Duodenal mucosa (tissue), 2 donors: Measurements from ENCODE around the gene FBLN7.

Source experiments
- H3K27ac ChIP-seq: one replicate; pipeline ENCODE4 v1.7.0; 2013; ENCODE audit warnings: low read depth, low read length
- H3K27me3 ChIP-seq, 2 donors: one replicate each; pipeline ENCODE4 v1.7.0; 2013; ENCODE audit warnings: low read length in 2 of 2, control low read depth in 1 of 2; ENCODE audit not compliant: insufficient read depth in 2 of 2, control insufficient read depth in 1 of 2
- H3K36me3 ChIP-seq, 2 donors: one replicate each; pipeline ENCODE4 v1.7.0; 2013; ENCODE audit warnings: low read length in 2 of 2, control low read depth in 1 of 2; ENCODE audit not compliant: insufficient read depth in 2 of 2, control insufficient read depth in 1 of 2
- H3K4me1 ChIP-seq, 2 donors: one replicate each; pipeline ENCODE4 v1.7.0; 2013; ENCODE audit warnings: low read length in 2 of 2, control low read depth in 1 of 2; ENCODE audit not compliant: insufficient read depth in 2 of 2, control insufficient read depth in 1 of 2
- H3K4me3 ChIP-seq, 2 donors: one replicate each; pipeline ENCODE4 v1.7.0; 2013; ENCODE audit warnings: low read length in 2 of 2, low read depth in 1 of 2
- H3K9ac ChIP-seq, 2 donors: one replicate each; pipeline ENCODE4 v1.7.0; 2013; ENCODE audit warnings: low read length in 2 of 2, low read depth in 1 of 2
- H3K9me3 ChIP-seq, 2 donors: one replicate each; pipeline ENCODE4 v1.7.0; 2013; ENCODE audit warnings: low read length in 2 of 2, control low read depth in 1 of 2; ENCODE audit not compliant: control insufficient read depth in 1 of 2

The FBLN7 gene

GRCh38 chr2:112164876-112165275, 26.7 kb downstream of the FBLN7 start:
- no peak overlapping the region for H3K4me3 ChIP-seq
- H3K27me3 ChIP-seq = no peaks in the 10 kb centered on the region
- H3K27ac ChIP-seq = no peak overlapping the region
- no peaks in the 10 kb centered on the region for H3K4me1 ChIP-seq
- no peaks in the 10 kb centered on the region for H3K36me3 ChIP-seq
- no peaks in the 10 kb centered on the region for H3K9me3 ChIP-seq
- no peak overlapping the region for H3K9ac ChIP-seq

- Histone ChIP-seq H3K27me3 (no peaks in the 10 kb centered on the region), H3K9ac (no peak overlapping the region), H3K9me3 (no peaks in the 10 kb centered on the region), H3K4me1 (no peaks in the 10 kb centered on the region), H3K36me3 (no peaks in the 10 kb centered on the region), H3K27ac (no peak overlapping the region), H3K4me3 (no peak overlapping the region)
Observed at GRCh38 chr2:112165296-112165695, 27.1 kb downstream of the FBLN7 start.

GRCh38 chr2:112166806-112167499, 28.8 kb downstream of the FBLN7 start:
- Histone ChIP-seq H3K4me3 (no peak overlapping the region), H3K9me3 (no peaks in the 10 kb centered on the region), H3K27ac (no peak overlapping the region), H3K27me3 (no peaks in the 10 kb centered on the region), H3K9ac (no peak overlapping the region), H3K4me1 (no peaks in the 10 kb centered on the region), H3K36me3 (no peaks in the 10 kb centered on the region)

GRCh38 chr2:112168422-112169124, 30.4 kb downstream of the FBLN7 start:
- Histone ChIP-seq H3K9ac (no peak overlapping the region), H3K4me1 (no peaks in the 10 kb centered on the region), H3K36me3 (no peaks in the 10 kb centered on the region), H3K27ac (no peak overlapping the region), H3K27me3 (no peaks in the 10 kb centered on the region), H3K4me3 (no peak overlapping the region), H3K9me3 (no peaks in the 10 kb centered on the region)

- Histone ChIP-seq H3K27me3 (no peaks in the 10 kb centered on the region), H3K9ac (no peak overlapping the region), H3K4me3 (no peak overlapping the region), H3K27ac (no peak overlapping the region), H3K9me3 (no peaks in the 10 kb centered on the region), H3K4me1 (no peaks in the 10 kb centered on the region), H3K36me3 (no peaks in the 10 kb centered on the region)
Observed at GRCh38 chr2:112170495-112170894, 32.3 kb downstream of the FBLN7 start.

GRCh38 chr2:112173646-112174319, 35.6 kb downstream of the FBLN7 start:
- no peak overlapping the region for H3K4me3 ChIP-seq
- no peak overlapping the region for H3K9ac ChIP-seq
- no peaks in the 10 kb centered on the region for H3K4me1 ChIP-seq
- H3K9me3 ChIP-seq = no peaks in the 10 kb centered on the region
- H3K27me3 ChIP-seq = no peaks in the 10 kb centered on the region
- H3K27ac ChIP-seq = no peak overlapping the region
- H3K36me3 ChIP-seq = no peaks in the 10 kb centered on the region

DNA sequence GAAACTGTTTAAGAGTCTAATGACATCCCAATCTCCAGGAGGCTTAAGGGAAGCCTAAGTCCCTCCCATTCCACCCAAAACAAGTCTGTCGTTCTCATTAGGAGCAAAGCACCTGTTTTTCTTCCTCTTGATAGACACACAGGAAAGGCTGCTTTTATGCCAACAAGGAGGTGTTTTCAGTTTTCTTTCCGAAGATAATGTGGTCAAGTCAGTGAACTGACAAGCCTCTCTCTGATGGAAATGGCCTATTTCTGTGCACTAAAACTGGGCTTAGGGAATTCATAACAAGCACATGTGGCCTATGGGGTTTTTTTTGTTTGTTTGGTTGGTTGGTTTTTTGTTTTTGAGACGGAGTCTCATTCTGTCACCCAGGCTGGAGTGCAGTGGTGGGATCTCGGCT, 36.2 kb downstream of the FBLN7 start:
- Histone ChIP-seq H3K9ac (no peak overlapping the region), H3K27ac (no peak overlapping the region), H3K27me3 (no peaks in the 10 kb centered on the region), H3K4me3 (no peak overlapping the region), H3K4me1 (no peaks in the 10 kb centered on the region), H3K9me3 (no peaks in the 10 kb centered on the region), H3K36me3 (no peaks in the 10 kb centered on the region)

GRCh38 chr2:112175333-112175732, 37.1 kb downstream of the FBLN7 start:
- Histone ChIP-seq H3K4me1 (no peaks in the 10 kb centered on the region), H3K36me3 (no peaks in the 10 kb centered on the region), H3K4me3 (no peak overlapping the region), H3K9ac (no peak overlapping the region), H3K27me3 (no peaks in the 10 kb centered on the region), H3K27ac (no peak overlapping the region), H3K9me3 (no peaks in the 10 kb centered on the region)

DNA sequence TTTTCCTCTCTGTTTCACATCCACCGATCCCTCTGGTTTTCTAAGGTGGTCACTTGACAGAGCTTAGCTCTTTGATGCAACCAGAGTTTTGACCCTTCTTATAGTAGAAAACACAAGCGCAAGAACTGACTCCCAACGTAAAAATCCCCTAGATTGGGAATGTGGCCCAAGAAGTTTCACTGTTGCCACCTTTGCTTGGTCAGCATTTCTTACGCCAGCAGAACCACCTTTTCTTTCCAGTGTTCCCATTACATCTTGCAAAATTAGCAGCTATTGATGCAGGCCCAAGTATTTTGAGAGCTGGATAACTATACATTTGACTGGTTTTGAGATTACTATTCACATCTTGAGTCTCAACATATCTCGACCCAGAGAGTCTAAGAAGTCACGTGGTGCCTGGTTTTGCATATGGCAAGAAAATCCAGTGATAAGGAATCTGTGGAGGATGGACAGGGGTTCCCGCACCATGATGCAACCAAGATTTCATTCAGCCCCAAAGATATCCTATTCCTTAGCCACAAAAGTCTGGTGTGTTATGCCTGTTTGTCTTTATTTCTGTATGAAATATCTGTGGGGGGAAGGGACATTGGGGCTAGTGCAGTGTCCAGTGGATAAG, 37.9 kb downstream of the FBLN7 start:
- no peak overlapping the region for H3K27ac ChIP-seq
- H3K4me3 ChIP-seq = no peak overlapping the region
- no peaks in the 10 kb centered on the region for H3K27me3 ChIP-seq
- H3K4me1 ChIP-seq = no peaks in the 10 kb centered on the region
- H3K9me3 ChIP-seq = no peaks in the 10 kb centered on the region
- no peaks in the 10 kb centered on the region for H3K36me3 ChIP-seq
- no peak overlapping the region for H3K9ac ChIP-seq
